GM12872 (cell line): ENCODE data around the gene THBS2.

Source experiments
- CTCF ChIP-seq: IDR thresholded peaks from 3 replicates; pipeline ENCODE4 v1.5.1; 2011; ENCODE audit warnings: low read depth, mild to moderate bottlenecking, low read length, moderate library complexity; ENCODE audit not compliant: insufficient read depth

The THBS2 gene

GRCh38 chr6:169227116-169227515 lies 26.5 kb downstream of the THBS2 start:
- TF ChIP-seq CTCF: no peak

- TF ChIP-seq CTCF: no peak
These were observed 27.8 kb downstream of the THBS2 start for GRCh38 chr6:169225887-169226286.

- no peak for TF ChIP-seq CTCF
These were observed 28.5 kb downstream of the THBS2 start for GRCh38 chr6:169225131-169225576.

- no peak for TF ChIP-seq CTCF
These were observed 28.9 kb downstream of the THBS2 start for GRCh38 chr6:169224716-169225115.

GRCh38 chr6:169224185-169224695 lies 29.4 kb downstream of the THBS2 start:
- no peak for TF ChIP-seq CTCF

GRCh38 chr6:169223006-169223405 lies 30.6 kb downstream of the THBS2 start:
- no peak for TF ChIP-seq CTCF

GRCh38 chr6:169222126-169222525 lies 31.5 kb downstream of the THBS2 start:
- no peak for TF ChIP-seq CTCF

GRCh38 chr6:169221264-169221663 lies 32.4 kb downstream of the THBS2 start:
- no peak for TF ChIP-seq CTCF
